ELF-1 (cell line): ENCODE results near the gene SYK.
"Not testable (repeated sequence)": the region's sequence is repeated elsewhere in the genome, so short reads cannot be mapped to it uniquely, and the experiment has no call there.

Experiments
- DNase-seq: peaks from one replicate; pipeline ENCODE4 v3.0.0-alpha.2; 2016; ENCODE audit warnings: low read depth, low spot score

Gene SYK

DNA sequence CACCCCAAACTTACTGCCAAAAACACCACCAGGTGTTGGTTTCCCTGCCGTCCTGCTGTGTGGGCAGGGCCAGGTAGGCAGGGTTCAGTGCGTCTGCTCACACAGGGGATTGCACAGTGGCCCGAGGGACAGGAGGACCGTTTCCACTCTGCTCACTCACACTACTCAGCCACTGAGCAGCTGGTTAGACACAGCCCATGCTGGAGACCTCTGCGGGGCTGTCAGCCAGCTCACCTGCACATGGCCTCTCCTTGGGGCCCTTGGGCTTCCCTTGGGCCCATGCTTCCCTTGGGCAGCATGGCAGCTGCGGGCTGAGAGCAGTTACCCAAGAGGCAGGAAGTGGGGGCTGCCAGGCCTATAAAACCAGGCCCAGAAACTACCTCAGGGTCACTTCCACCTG lies 79.0 kb downstream of the SYK start:
- DNase-seq = no peak

GRCh38 chr9:90881648-90882047 lies 80.0 kb downstream of the SYK start:
- DNase-seq = no peak

DNA sequence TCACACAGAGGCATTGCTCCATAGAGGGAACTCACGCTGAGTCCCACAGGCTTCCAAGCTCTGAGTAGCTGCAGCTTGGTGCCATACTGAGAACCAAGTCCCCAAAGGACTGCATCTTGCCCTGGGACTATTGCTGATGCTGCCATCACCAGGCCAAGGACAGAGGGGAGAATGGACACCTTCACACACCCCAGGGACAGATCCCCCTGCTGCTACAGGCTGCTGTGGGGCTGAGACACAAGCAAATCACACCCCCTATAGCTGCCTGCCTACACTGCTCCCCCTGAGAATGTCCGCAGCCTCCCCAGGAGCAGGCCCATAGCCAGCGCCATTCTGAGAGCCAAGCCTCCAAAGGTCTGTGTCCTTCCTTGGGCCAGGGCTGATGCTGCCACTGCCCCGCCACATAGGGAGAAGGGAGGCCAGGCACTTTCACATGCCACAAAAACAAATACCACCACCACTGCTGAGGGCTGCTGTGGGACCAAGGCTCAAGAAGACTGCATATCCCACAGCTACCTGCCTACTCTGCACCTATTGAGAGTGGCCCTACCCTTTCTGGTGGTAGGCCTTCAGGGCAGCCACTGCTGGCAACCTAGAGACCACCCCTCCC lies 81.5 kb downstream of the SYK start:
- DNase-seq = no peak

DNA sequence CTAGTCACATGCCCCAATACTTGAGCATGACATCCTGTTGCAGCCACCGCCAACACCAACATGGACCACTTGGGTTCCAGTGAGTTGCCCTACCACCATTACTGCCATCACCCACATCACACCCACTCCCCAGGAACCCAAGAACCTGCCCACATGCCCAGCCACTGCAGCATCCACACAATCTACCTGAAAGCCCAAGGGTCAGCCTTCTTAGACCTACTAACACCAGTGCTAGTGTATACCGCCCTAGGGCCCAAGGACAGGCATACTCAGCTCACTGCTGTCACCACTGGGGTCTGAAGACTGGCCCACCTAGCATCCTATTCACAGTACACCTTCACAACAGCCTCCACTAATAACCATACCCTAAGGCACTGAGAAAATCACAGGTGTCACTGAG lies 82.0 kb downstream of the SYK start:
- no peak for DNase-seq

DNA sequence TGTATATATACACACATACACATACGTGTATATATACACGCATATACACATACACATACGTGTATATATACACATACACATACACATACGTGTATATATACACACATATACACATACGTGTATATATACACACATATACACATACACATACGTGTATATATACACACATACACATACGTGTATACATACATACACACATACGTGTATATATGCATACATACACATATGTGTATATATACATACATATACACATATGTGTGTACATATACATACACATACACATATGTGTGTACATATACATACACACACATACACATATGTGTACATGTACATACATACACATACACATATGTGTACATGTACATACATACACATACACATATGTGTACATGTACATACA lies 82.6 kb downstream of the SYK start:
- DNase-seq = no peak

DNA sequence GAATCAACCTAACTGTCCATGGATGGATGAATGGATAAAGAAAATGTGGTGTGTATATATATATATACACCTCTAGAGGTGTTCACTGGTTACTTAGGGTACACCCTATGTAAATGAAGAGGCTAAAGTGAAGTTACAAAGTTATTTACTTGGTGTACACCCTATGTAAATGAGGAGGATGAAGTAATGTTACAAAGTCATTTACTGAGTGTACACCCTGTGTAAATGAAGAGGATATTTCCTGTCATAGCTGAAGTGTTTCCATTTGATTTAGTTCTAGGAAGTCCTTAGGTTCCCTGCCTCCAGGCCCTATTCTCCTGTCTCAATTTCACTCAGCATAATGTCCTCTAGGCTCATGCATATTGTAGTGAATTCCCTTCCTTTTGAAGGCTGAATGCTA lies 85.2 kb downstream of the SYK start:
- DNase-seq = not testable (repeated sequence)

- DNase-seq = no peak
These were observed 87.3 kb downstream of the SYK start for GRCh38 chr9:90888941-90889340.

DNA sequence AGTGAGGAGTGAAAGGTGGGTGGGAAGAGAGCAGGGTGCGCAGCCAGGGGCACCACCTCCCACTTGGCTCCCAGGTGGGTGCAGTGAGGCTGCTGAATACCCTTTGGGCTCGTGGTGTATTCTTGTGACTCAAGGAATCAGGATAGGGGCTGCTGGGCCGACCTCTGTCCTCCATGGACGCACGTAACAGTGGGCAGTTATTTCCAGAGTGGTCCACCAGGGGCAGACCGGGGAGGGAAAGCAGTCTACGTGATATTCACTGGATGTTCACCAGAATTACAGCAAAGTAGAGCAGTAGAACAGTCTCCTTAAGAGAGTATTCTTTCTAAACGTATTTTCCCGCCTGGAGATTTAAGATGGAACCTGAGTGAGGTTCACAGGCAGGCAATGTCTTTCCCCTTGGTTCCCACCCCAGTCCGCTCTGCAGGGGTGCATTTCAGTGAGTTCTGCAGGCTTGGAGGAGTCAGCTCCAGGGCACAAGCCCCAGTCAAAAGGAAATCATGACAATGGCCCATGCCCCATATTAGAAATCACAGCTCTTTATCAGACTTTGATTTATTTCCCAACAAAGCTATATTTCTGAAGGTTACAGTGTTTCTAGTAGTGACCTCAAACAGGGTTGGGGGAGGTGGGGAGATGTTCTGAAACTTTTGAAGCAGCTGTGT lies 88.7 kb downstream of the SYK start:
- peak; percentile 62 for DNase-seq

DNA sequence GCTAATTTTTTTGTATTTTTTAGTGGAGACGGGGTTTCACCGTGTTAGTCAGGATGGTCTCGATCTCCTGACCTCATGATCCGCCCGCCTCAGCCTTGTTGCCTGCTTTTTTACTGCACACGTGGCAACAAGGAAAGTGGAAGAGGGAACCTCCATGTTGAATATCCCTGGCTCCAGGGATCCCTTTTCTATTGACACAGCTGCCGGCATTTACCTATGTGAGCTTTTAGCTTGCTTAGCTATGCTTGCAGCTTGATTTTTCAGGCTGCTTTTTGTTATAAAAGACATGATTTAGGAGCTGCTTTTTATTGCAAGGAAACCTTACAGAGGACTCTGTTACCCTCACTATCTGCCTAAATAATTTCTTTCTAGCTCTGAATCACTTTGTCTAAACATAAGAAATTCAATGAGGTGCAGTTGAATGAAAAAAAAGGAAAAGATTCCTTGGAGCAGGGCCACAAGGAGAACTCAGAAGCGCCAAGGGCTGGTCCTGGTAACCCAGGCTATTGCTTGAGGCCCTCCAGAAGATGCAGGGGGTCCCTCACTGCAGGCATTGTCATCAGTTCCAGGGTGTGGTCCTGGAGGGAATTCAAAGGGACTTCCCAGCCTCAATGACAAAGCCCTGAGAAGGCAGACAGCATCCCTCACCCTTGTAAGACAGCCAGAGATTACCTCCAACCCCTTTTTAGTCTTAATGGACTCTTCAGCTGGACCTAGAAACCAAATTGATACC lies 89.9 kb downstream of the SYK start:
- DNase-seq = peak; percentile 71

DNA sequence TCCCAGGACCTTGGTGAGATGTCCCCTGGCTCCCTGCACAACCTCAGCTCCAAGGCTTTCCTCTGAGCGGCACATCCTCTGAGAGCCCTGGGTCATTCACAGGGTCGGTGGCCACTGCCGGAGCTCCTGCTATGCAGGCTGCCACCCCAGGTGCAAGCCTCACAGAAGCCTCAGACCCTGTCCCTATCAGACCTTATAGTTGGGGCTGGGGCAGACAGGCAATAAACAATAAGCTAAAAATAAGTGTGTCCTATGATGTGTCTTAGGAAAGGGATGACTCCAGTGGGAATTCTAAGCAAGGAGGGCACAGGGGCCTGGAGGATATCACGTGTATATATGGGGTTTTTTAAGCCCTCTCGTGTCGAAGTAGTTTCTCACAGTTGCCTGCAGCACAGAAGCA lies 91.3 kb downstream of the SYK start:
- DNase-seq = no peak

DNA sequence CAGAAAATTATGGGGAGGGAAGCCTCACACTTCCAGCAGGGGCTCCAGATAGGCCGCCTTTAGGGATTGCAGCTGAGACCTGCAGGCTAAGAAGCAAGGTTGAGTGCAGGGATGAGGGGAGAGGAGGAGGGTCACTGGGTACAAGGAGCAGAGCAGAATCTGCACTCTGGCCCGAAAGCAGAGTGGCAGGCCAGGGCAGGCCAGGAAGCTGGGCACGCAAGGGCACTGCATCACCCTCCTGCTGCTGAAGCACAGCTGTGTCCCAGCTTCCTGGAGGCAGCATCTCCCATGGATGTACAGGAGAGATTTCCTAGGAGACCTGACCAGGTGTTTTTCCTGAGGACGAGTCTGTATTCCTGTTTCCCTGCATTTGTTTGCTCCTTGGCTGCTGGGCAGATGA lies 92.1 kb downstream of the SYK start:
- DNase-seq = no peak

- peak; percentile 46 for DNase-seq
These were observed 93.5 kb downstream of the SYK start for GRCh38 chr9:90894986-90895687.

GRCh38 chr9:90895786-90896185 lies 94.2 kb downstream of the SYK start:
- no peak for DNase-seq

- peak; percentile 36 for DNase-seq
These were observed 94.6 kb downstream of the SYK start for GRCh38 chr9:90896231-90896630.

DNA sequence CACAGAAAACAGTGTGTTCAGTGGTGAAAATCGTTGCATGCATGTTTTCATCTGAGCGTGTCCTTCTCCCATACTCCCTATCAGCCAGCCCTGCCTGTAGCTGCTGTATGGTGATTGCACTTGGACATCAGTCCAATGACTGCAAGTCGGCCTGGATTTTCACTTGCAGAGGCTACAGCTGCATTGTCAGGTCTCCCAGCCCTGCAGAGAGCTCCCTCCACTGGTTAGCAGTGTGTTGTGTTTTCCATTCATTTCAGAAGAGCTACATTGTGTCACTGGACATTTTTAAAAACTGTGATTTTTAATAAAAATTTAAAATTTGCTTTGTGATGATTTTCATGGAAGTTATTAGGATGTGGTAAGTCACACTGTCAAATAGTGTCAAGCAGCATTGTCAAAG lies 96.6 kb downstream of the SYK start:
- no peak for DNase-seq

- DNase-seq = no peak
These were observed 97.7 kb downstream of the SYK start for GRCh38 chr9:90899287-90899686.

DNA sequence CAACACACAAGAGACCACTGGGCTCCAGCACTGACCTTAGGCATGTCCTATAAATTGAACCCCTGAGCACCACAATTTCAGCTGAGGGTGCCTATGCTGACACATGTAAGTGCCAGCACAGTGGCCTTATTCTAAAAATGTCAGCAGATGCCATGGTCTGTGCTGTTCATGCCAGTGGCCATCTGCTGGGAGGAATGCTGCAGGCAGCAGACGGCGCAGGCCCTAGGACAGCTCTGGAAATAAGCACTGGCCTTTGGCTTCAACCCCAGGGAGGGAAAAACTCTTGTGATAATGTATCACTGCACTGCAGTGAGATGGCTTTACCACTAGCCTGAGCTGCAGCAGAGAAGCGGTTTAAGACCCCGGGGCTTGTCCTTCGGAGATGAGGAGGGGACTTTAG lies 98.5 kb downstream of the SYK start:
- peak; percentile 43 for DNase-seq

GRCh38 chr9:90901933-90902332 lies 100.3 kb downstream of the SYK start:
- DNase-seq = no peak

GRCh38 chr9:90903766-90904424 lies 102.3 kb downstream of the SYK start:
- peak; percentile 38 for DNase-seq

GRCh38 chr9:90904706-90905478 lies 103.3 kb downstream of the SYK start:
- DNase-seq = no peak

DNA sequence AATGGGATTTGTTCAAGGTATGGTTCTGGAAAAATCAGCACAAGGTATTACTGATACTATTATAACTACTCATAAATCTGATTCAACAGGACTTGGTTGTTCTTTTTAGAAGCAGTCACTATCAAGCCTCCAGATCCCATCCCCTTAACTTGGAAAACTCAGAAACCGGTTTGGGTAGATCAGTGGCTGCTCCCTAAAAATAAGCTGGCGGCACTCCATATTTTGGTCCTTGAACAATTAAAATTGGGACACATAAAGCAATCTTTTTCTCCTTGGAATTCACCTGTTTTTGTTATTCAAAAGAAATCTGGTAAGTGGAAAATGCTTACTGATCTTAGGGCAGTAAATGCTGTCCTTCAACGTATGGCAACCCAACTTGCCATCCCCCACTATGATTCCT lies 104.2 kb downstream of the SYK start:
- DNase-seq = no peak
